ENCODE data around the gene DENND4C.

Gene DENND4C

DNA sequence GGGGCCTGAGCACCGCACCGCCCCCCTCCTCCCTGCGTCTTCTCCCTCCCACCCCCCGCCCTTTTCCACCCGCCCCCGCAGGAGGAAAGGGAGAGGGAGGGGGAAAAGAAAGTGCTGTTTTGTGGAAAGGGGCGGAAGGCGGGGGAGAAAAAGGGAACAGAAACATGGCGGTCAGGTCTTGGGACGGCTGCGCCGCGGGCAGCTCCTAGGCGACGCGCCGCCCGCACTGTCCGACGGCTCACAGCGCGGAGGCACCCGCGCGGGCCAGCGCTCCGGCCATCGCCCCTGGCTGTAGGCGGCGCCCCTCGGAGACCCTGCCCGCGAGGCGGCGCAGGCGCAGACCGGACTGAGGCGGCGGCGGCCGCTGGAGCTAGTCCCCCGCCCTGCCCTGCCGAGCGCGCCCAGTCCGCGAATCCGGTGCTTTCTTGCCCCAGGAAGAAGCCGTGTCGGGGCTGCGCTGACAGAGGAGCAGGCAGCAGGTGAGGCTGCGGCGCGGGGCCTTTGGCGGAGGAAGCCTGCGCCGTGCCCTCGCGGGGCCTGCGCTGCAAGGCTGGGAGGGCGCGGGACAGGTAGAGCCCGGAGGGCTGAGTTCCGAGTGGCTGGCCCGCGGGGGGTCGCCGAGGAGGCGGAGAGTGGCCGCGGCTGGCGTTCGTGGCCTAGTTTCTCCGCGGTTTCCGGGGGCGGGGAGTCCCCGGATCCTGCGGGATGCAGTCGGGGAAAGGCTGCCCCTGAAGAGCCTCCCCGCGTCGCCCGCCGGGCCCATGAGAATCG, at the start of gene DENND4C:
Gene DENND4C (plus strand): TSS at position 339 of the 771 bp plus-strand sequence. CDS start 45,482 bp downstream, outside the sequence.
- TF ChIP-seq ZFX (IDR thresholded peaks at IDR 0.05; ENCODE audit: borderline replicate concordance) (no peak), CTCF (IDR thresholded peaks at IDR 0.05) (peak; percentile 1; the same call in 1 of the 2 replicates)
- H3K27ac ChIP-seq, result peak within 1 kb of the TSS; percentile 92

GRCh38 chr9:19180991-19181390, 49.5 kb upstream of the DENND4C start:
- TF ChIP-seq ZFX (IDR thresholded peaks at IDR 0.05; ENCODE audit: borderline replicate concordance), result no peak
- no peak overlapping the region for H3K27ac ChIP-seq

- TF ChIP-seq ZFX (IDR thresholded peaks at IDR 0.05; ENCODE audit: borderline replicate concordance) (no peak), CTCF (IDR thresholded peaks at IDR 0.05) (no peak)
- no peak overlapping the region for H3K27ac ChIP-seq
These were observed 48.9 kb upstream of the DENND4C start for GRCh38 chr9:19181561-19181960.

- TF ChIP-seq ZFX (IDR thresholded peaks at IDR 0.05; ENCODE audit: borderline replicate concordance) (no peak), CTCF (IDR thresholded peaks at IDR 0.05) (no peak)
- H3K27ac ChIP-seq, result no peak overlapping the region
These were observed 46.2 kb upstream of the DENND4C start for GRCh38 chr9:19184144-19184917.

- TF ChIP-seq ZFX (IDR thresholded peaks at IDR 0.05; ENCODE audit: borderline replicate concordance) (no peak), CTCF (IDR thresholded peaks at IDR 0.05) (no peak)
- no peak overlapping the region for H3K27ac ChIP-seq
These were observed 45.3 kb upstream of the DENND4C start for GRCh38 chr9:19185191-19185590.

- TF ChIP-seq ZFX (IDR thresholded peaks at IDR 0.05; ENCODE audit: borderline replicate concordance) (no peak), CTCF (IDR thresholded peaks at IDR 0.05) (no peak)
- H3K27ac ChIP-seq, result no peak overlapping the region
These were observed 44.3 kb upstream of the DENND4C start for GRCh38 chr9:19186232-19186631.

DNA sequence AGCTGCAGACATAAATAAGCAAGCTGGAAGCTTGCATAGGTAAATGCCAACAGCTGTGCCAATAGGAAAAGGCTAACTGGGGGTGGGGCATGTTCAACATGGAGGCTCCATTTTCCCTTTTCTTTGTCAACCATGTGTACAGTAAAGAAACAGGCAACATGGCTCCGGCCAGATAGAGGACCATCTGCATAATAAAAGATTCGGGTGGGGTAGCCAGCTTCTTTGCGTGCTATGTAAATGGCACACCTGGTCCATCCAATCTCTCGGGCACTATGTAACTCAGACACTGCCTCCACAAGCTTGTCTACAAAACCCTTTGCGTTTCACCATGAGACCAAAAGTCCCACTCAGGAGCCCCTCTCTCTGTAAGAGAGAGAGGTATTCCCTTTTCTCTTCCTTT, 41.7 kb upstream of the DENND4C start:
- H3K27ac ChIP-seq, result no peak overlapping the region
- TF ChIP-seq CTCF (IDR thresholded peaks at IDR 0.05), result no peak
- TF ChIP-seq ZFX (IDR thresholded peaks at IDR 0.05; ENCODE audit: borderline replicate concordance), result no peak

Measured in 22Rv1 (cell line).